NCI-H1105 (cell line): ENCODE measurements around the gene HLA-DMB.
A peak's percentile ranks its signal among the peaks of the same experiment; 100 is the strongest.

Source experiments
- DNase-seq: peaks from one replicate; lab custom pipeline; 2025; lab: John Stamatoyannopoulos, UW

Gene HLA-DMB

DNA sequence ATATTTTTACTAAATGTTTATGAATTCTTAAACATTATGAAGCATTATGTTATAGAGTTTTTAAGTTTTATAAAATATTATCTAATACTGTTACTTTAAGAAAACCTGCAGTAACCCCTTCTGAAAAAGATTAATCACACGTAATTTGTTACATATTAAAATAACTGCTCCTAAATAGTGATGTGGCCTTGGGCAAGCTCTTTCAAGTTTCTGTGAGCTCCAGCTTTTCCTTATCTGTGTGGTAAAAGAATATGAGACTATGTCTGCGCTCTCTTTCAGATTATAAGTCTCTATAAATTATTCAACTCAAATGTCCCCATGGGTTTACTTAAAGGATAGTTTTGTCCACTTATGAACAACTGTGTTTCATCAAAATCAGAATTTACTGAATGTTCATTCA is 31.9 kb downstream of the HLA-DMB start:
- DNase-seq: no peak

DNA sequence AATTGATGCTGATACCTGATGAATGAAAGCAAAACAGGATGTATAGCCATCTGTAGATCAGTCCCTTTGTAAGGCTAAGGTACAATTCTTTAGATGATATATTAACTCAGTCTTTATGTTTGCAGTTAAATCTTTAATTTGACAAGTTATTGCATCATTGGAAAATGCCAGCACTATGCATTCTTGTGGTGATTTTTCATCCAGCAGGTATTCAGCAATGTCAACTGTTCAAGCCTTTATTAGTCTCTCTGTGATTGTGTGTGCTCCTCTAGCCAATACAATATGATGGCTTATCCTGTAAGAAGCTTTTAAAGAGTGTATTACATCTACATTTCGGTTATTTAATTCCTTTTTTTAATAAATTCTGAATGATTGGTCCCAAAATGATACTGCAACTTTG is 34.3 kb downstream of the HLA-DMB start:
- DNase-seq: no peak

DNA sequence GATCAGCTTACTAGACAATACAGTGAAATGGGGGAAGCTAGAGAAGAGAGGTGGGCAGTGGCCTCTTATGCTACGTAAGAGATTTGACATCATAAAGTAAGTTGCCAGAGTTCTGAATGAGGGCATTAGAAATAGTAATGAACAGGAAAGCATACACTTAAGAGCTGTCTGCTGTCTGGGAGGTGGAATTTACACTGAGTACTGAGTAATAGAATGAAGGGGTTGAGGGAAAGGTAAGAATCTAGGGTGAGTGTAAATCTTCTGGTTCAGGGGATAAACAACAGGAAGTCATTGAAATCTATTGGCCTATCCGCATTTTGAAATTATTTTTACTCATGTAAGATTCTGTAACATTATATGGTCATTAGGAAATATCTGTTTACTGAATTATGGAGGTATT is 35.8 kb downstream of the HLA-DMB start:
- no peak for DNase-seq

DNA sequence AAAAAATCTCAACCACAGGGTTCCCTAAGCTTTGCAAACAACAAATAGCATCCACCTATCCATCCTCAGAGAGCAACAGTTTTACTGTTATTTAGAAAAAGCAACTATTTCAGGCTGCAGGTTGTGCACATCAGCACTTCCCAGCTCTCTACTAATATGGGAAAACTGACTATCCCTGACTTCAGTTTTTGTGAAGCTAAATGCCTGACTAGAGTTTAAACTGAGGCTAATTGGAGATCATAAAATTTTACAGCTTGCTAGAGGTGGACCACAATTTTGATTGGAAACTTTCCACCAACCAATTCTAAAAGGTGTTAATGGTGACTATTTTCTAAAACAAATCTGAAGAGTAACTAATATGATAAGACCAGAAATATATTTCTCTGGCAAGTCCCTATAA is 36.9 kb downstream of the HLA-DMB start:
- DNase-seq: no peak

DNA sequence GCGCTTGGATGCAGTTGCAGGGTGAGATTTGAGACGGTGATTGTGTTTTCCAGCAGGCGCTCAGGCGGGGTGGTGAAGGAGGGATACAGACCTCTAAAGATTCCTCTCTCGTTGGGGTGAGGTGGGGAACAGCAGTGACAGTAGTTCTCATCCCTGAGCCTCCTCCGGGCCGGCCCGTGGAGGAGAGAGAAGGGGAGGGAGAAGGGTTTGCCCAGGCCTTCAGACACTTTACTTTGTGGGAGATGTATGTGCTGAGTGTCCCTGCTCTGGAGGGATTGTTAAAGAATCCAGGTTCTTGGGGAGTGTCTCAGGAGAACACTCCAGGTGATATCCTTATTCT is 45.9 kb downstream of the HLA-DMB start:
- no peak for DNase-seq

DNA sequence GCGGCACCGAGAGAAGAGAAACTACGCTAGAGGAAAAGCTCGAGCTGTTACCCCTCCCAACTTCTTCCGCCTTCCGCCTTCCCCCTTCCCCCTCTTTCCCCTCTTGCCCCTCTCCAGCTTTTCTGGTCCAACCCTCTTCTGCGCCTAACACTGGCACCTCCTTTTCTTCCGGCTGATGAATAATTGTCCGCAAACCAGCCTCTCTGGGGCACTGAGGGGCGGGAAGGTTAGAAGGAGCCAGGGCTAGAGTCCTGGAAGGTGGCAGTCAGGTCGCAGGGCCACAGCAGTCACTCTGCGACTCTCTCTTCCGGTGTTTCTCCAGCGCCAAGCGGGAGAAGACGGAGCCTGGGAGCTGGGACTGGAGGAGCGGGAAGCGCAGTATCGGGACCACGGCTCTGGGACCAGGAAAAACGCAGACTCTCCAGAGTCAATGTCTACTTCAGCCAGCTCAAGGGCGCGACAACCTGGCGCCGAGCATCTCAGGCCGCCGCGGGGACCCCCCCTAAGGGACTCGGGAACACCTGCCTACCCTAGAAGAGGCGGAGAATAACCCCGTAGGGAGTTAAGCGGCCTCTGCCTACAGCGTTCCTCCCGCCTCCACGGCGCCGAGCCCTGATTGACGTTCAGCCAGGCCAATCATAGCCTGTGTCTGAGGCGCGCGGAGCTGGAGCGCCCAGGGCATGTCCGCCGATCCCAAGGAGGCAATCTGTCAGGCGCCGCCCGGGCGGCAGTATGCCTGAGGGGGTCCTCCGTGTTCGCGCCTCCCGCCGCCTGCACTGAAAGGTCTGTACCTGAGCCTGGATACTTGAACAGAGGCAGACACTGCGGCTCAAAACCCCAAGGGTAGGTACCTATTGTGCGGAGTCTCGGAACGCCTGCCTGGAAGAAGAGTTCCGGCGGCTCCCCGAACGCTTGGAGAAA is 46.5 kb downstream of the HLA-DMB start:
- peak; percentile 96 for DNase-seq

DNA sequence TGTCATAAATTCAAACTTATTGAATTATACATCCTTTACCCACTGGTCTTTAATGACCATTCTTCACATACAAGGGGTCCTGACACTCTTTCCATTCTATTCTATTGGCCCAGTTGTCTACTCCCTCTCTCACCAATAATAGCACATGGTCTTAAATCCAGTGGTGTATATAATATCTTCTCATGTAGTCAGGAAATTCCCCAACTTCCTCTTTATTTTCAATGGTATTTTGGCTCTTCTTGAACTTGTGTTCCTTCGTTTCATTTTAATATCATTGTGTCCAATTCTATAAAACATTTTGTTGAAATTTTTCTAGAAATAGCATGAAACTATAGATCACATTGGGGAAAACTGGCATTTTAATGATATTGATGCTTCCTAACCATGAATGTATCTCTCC is 50.0 kb downstream of the HLA-DMB start:
- DNase-seq: no peak

DNA sequence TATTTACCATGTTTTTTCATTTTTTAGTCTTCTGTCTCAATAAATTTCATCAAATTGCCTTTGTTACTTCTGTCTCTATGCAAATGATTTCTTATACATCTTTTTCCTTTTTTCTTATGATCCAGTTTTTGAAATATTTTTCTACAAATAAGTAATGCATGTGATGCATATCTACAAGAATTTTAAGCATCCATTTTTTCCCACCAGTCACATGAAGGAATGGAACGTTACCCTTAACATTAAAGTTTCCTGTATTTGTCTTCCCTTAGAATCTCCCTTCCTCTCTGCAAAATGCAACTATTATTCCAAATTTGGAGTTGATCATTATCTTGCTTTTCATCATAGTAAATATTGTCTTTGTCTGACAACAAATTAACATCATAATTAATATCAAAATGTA is 51.3 kb downstream of the HLA-DMB start:
- no peak for DNase-seq

DNA sequence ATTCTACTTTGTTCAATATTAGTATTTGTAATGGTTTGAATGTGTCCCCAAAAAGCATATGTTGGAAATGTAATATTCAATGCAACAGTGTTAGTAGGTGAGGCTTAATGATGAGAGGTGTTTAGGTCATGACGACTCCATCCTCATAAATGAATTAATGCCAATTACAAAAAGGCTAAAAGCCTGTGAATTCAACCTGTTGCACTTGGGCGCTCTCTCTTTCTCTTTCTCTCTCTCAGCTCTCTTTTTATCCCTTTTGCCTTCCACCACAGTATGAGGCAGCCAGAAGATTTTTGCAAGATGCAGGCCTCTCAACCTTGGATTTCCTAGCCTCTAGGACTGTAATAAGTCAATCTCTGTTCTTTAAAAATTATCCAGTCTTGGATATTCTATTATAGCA is 52.3 kb downstream of the HLA-DMB start:
- no peak for DNase-seq

DNA sequence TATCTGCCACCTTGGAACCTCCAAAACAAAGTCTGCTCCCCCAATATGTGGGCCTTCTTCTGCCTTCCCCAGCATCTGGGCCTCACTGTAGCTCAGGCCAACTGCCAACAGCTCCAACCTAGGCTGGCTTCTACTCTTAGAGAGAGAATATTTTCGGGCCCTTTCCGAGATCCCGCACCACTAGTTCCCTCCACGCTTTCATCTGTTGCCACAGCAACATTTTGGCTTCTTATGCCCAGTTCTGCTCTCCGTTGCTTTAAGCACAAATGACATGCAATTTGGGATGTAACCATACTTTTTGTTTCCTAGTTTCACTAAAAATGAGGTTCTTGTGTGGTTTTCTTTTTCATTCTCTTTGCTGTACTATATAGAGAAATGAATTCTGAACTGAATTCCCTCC is 53.2 kb downstream of the HLA-DMB start:
- DNase-seq: no peak

DNA sequence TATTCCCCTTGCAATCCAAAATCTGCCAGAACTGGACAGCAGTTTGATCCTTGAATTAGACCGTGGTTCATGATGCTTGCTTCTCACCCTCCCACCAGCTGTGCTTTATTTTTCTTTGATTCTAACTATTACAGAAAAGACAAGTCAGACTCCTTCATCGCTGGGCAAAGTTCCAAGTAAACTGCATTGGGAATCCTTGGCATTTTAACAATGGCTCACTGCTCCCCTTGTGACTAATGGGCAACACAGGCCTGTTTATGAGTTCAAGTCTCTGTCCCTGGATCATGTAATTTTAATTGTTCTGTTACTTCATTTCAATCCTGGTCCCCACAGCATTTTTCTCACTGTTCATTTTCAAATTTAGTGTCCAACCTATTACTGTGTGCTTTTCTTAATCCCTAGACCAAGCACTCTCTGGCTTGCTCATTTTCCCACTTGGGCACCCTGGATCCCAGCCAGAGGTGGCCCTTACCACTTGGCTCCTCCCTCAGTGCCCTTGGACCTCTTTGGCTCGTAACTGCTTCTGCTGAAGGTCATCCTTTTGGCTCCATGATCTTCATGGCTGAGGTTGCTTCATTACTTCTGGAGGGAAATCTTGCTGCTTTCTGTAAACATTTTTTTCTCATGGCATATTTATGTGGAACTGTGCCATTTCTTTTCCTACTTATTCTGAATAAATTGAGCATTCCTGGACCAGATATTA is 54.0 kb downstream of the HLA-DMB start:
- no peak for DNase-seq

DNA sequence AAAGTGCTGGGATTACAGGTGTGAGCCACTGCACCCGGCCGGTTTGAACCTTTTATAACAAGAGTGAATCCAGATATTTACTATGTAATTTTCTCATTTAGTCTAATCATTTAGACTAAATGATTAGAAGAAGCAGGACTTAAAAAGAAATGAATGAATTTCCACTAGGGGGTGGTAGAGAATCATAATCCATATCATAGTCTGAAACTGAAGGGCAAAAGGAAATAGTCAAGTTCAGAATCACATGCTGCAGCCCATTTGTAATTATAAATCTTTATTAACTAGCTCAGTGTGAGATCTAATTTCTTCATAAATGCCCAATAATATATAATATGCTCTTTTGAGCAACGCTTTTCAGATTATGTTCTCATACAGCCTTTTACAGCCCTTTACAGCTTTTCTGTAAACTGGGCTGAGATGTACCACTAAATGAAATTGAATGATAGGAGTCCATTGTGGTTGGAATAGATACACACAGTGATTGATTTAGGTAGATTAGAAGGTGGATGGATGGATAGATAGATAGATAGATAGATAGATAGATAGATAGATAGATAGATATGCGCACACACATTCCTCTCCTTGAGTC is 55.0 kb downstream of the HLA-DMB start:
- peak; percentile 64 for DNase-seq
